Measurements from ENCODE around the gene ABHD2.
A peak's percentile ranks its signal among the peaks of the same experiment; 100 is the strongest.
"Not testable (repeated sequence)": the region's sequence is repeated elsewhere in the genome, so short reads cannot be mapped to it uniquely, and the experiment has no call there.

Gene ABHD2

GRCh38 chr15:89239883-89240810 lies 151.9 kb downstream of the ABHD2 start:
- H3K36me3 ChIP-seq (ENCODE audit: control insufficient read depth in 2 of 2, insufficient read depth in 2 of 2, low read length in 2 of 2); H3K9ac ChIP-seq (ENCODE audit: low read depth in 1 of 2, low read length in 2 of 2); H3K4me3 ChIP-seq (ENCODE audit: low read length in 2 of 2); H3K27ac ChIP-seq (ENCODE audit: low read depth in 2 of 2, low read length in 2 of 2); H3K9me3 ChIP-seq (ENCODE audit: control insufficient read depth in 2 of 2, low read length in 2 of 2); H3K27me3 ChIP-seq (ENCODE audit: control insufficient read depth in 2 of 2, insufficient read depth in 2 of 2, low read length in 2 of 2): not testable (repeated sequence)
- peaks cover 7 to 11% of the 10 kb centered on the region in 2 donors for H3K4me1 ChIP-seq (ENCODE audit: control insufficient read depth in 2 of 2, insufficient read depth in 2 of 2, low read length in 2 of 2)

- peak overlapping the region; percentile 87 to 88 for H3K9ac ChIP-seq (ENCODE audit: low read depth in 1 of 2, low read length in 2 of 2)
- H3K27ac ChIP-seq (ENCODE audit: low read depth in 2 of 2, low read length in 2 of 2), result peak overlapping the region; percentile 0 to 23
- H3K4me3 ChIP-seq (ENCODE audit: low read length in 2 of 2), result peak overlapping the region; percentile 98
Observed at GRCh38 chr15:89243046-89243690, 154.9 kb downstream of the ABHD2 start.

GRCh38 chr15:89243691-89244573 lies 155.7 kb downstream of the ABHD2 start, which contains the start of gene FANCI:
Gene FANCI (plus strand): TSS chr15:89243979. CDS start chr15:89247648, 3,669 bp downstream.
- H3K27me3 ChIP-seq (ENCODE audit: control insufficient read depth in 2 of 2, insufficient read depth in 2 of 2, low read length in 2 of 2), result no peaks in the 10 kb centered on the region
- H3K9ac ChIP-seq (ENCODE audit: low read depth in 1 of 2, low read length in 2 of 2), result peak within 1 kb of the TSS; percentile 87 to 88
- H3K27ac ChIP-seq (ENCODE audit: low read depth in 2 of 2, low read length in 2 of 2), result peak within 1 kb of the TSS; percentile 0 to 23
- H3K4me3 ChIP-seq (ENCODE audit: low read length in 2 of 2), result peak within 1 kb of the TSS; percentile 98
- H3K36me3 ChIP-seq (ENCODE audit: control insufficient read depth in 2 of 2, insufficient read depth in 2 of 2, low read length in 2 of 2), result no peaks in the 10 kb centered on the region
- H3K9me3 ChIP-seq (ENCODE audit: control insufficient read depth in 2 of 2, low read length in 2 of 2), result no peaks in the 10 kb centered on the region
- peaks cover 7 to 11% of the 10 kb centered on the region in 2 donors for H3K4me1 ChIP-seq (ENCODE audit: control insufficient read depth in 2 of 2, insufficient read depth in 2 of 2, low read length in 2 of 2)

More at GRCh38 chr15:89243046-89243690, 154.9 kb downstream of the ABHD2 start:
- Histone ChIP-seq H3K36me3 (ENCODE audit: control insufficient read depth in 2 of 2, insufficient read depth in 2 of 2, low read length in 2 of 2) (no peaks in the 10 kb centered on the region), H3K27me3 (ENCODE audit: control insufficient read depth in 2 of 2, insufficient read depth in 2 of 2, low read length in 2 of 2) (no peaks in the 10 kb centered on the region), H3K4me1 (ENCODE audit: control insufficient read depth in 2 of 2, insufficient read depth in 2 of 2, low read length in 2 of 2) (peaks cover 7 to 11% of the 10 kb centered on the region in 2 donors), H3K9me3 (ENCODE audit: control insufficient read depth in 2 of 2, low read length in 2 of 2) (no peaks in the 10 kb centered on the region)

GRCh38 chr15:89244574-89244903 lies 156.3 kb downstream of the ABHD2 start:
- Histone ChIP-seq H3K36me3 (ENCODE audit: control insufficient read depth in 2 of 2, insufficient read depth in 2 of 2, low read length in 2 of 2) (no peaks in the 10 kb centered on the region), H3K27me3 (ENCODE audit: control insufficient read depth in 2 of 2, insufficient read depth in 2 of 2, low read length in 2 of 2) (no peaks in the 10 kb centered on the region), H3K4me1 (ENCODE audit: control insufficient read depth in 2 of 2, insufficient read depth in 2 of 2, low read length in 2 of 2) (peaks cover 7 to 11% of the 10 kb centered on the region in 2 donors), H3K27ac (ENCODE audit: low read depth in 2 of 2, low read length in 2 of 2) (peak overlapping the region in 1 of 2 donors; percentile 23), H3K9me3 (ENCODE audit: control insufficient read depth in 2 of 2, low read length in 2 of 2) (no peaks in the 10 kb centered on the region), H3K9ac (ENCODE audit: low read depth in 1 of 2, low read length in 2 of 2) (peak overlapping the region; percentile 80 to 88), H3K4me3 (ENCODE audit: low read length in 2 of 2) (peak overlapping the region; percentile 98)

- peaks cover 7 to 11% of the 10 kb centered on the region in 2 donors for H3K4me1 ChIP-seq (ENCODE audit: control insufficient read depth in 2 of 2, insufficient read depth in 2 of 2, low read length in 2 of 2)
- H3K4me3 ChIP-seq (ENCODE audit: low read length in 2 of 2), result no peak overlapping the region
- H3K27ac ChIP-seq (ENCODE audit: low read depth in 2 of 2, low read length in 2 of 2), result no peak overlapping the region
- H3K27me3 ChIP-seq (ENCODE audit: control insufficient read depth in 2 of 2, insufficient read depth in 2 of 2, low read length in 2 of 2), result no peaks in the 10 kb centered on the region
- H3K36me3 ChIP-seq (ENCODE audit: control insufficient read depth in 2 of 2, insufficient read depth in 2 of 2, low read length in 2 of 2), result no peaks in the 10 kb centered on the region
- no peaks in the 10 kb centered on the region for H3K9me3 ChIP-seq (ENCODE audit: control insufficient read depth in 2 of 2, low read length in 2 of 2)
- no peak overlapping the region for H3K9ac ChIP-seq (ENCODE audit: low read depth in 1 of 2, low read length in 2 of 2)
Observed at GRCh38 chr15:89247446-89247845, 159.2 kb downstream of the ABHD2 start.

GRCh38 chr15:89248584-89248983 lies 160.3 kb downstream of the ABHD2 start:
- Histone ChIP-seq H3K4me1 (ENCODE audit: control insufficient read depth in 2 of 2, insufficient read depth in 2 of 2, low read length in 2 of 2) (peaks cover 5 to 7% of the 10 kb centered on the region in 2 donors), H3K27ac (ENCODE audit: low read depth in 2 of 2, low read length in 2 of 2) (no peak overlapping the region), H3K27me3 (ENCODE audit: control insufficient read depth in 2 of 2, insufficient read depth in 2 of 2, low read length in 2 of 2) (no peaks in the 10 kb centered on the region), H3K9me3 (ENCODE audit: control insufficient read depth in 2 of 2, low read length in 2 of 2) (no peaks in the 10 kb centered on the region), H3K36me3 (ENCODE audit: control insufficient read depth in 2 of 2, insufficient read depth in 2 of 2, low read length in 2 of 2) (no peaks in the 10 kb centered on the region), H3K9ac (ENCODE audit: low read depth in 1 of 2, low read length in 2 of 2) (no peak overlapping the region), H3K4me3 (ENCODE audit: low read length in 2 of 2) (no peak overlapping the region)

- not testable (repeated sequence) for H3K36me3 ChIP-seq (ENCODE audit: control insufficient read depth in 2 of 2, insufficient read depth in 2 of 2, low read length in 2 of 2); H3K9me3 ChIP-seq (ENCODE audit: control insufficient read depth in 2 of 2, low read length in 2 of 2); H3K4me3 ChIP-seq (ENCODE audit: low read length in 2 of 2); H3K4me1 ChIP-seq (ENCODE audit: control insufficient read depth in 2 of 2, insufficient read depth in 2 of 2, low read length in 2 of 2); H3K9ac ChIP-seq (ENCODE audit: low read depth in 1 of 2, low read length in 2 of 2); H3K27ac ChIP-seq (ENCODE audit: low read depth in 2 of 2, low read length in 2 of 2); H3K27me3 ChIP-seq (ENCODE audit: control insufficient read depth in 2 of 2, insufficient read depth in 2 of 2, low read length in 2 of 2)
Observed at GRCh38 chr15:89250142-89250541, 161.9 kb downstream of the ABHD2 start.
